HG03060 (cell line): Measurements from ENCODE around the gene SNAPC4.
"Not testable (repeated sequence)": the region's sequence is repeated elsewhere in the genome, so short reads cannot be mapped to it uniquely, and the experiment has no call there.

Source experiments
- ATAC-seq: cut with Tn5 transposase; IDR thresholded peaks from one replicate; pipeline ENCODE4 v1.9.1; 2021; ENCODE audit warnings: low read depth, moderate number of reproducible peaks; ENCODE audit not compliant: unreplicated experiment

The SNAPC4 gene

DNA sequence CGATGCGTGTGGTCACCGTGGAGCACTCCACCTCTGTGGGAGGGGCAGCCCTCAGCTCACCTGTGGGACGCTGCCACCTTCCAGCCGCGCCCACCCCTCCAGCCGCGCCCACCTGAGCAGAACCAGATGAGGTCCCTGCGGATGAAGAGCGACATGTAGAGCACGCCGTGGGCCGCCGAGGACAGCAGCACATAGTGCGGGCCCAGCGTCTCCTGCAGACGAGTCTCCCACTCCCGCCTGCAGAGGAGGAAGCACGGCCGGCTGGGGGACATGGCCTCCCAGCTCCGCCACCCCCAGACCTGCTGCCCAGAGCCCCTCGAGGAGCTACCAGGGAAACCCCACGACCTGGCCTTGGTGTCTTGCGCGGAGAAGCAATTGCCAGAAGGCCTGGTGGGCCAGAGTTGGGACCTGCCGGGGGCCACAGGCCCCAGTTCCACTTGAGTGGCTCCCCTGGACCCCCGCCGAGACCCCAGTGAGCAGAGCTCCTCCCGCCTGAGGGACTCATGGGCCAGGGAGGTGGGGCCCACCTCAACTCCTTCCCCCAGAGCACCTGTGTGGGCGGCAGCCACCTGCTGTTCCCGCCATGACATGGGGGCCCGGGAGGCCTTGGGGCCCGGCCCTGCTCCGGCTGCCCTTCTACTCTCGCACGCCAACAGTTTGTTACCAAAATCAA is 33.2 kb upstream of the SNAPC4 start:
- ATAC-seq, result no peak

DNA sequence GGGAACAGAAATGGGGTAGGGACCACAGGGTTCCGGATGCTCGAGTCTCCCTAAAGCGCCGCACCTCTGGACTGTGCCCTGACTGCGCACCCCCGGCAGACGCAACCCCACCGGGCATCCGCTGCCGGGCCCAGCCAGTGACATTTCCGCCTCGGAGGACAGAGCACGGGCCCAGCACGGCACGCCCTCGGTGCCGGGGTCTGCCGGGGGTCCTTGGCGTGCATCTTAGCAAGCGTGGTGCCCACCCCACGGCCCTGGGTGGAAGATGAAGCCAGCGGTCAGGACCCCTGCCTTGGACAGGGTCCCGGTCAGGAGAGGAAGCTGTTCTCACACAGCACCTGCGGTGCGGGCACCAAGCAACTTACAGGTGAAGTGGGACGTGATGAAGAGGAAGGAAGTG is 32.6 kb upstream of the SNAPC4 start:
- no peak for ATAC-seq

DNA sequence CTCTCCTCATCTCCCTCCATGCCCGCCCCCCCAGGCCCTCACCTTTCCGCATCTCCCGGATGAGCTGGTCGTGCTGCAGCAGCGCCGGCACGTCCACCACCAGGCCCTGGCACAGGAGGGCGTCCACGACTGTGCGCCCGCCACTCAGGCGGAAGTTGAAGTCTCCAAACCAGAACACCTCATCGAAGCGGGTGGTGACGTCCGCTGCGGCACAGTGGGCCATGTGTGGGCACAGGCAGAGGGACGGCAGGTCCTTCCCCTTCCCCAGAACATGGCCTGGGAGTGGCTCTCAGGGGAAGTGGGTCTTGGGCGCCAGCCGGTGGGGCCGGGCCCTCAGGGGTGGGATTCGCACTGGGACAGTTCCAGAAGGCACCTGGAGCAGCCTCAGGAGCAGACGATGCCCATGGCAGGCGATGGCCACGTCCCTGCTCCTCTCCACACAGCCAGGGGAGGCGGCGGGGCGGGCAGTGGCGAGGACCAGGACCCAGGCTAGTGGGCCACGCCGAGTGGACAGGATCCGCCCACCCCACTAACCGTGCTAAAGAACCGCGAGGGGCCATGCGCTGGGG is 31.9 kb upstream of the SNAPC4 start:
- ATAC-seq, result no peak

DNA sequence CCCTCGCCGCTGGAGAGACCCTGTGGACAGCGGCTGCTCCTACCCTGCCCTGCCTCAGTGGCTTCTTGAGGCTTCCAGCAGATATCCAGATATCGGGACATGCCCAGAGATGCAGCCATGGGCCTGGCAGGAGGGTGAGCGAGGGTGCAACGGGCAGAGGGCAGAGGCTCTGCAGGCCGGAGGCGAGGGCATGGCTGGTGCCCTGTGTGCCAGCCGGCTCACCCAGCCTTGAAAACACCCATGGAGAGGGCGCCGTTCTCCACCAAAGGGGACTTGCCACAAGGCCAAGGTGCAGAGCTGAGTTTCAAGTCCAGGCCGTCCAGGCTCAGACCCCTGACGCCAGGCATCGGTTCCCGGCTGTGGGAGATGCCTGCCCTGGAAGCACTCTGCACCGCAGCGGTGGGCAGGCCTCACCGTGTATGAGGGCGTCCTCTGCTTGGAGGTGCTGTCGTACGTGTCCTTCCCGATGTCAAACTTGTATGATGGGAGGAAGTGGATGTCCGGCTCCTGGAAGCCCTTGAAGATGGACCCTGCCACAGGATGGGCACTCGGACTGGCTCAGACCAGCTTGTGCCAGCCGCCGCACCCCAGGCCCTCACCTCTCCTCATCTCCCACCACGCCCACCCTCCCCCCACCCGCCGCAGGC is 30.7 kb upstream of the SNAPC4 start:
- no peak for ATAC-seq

DNA sequence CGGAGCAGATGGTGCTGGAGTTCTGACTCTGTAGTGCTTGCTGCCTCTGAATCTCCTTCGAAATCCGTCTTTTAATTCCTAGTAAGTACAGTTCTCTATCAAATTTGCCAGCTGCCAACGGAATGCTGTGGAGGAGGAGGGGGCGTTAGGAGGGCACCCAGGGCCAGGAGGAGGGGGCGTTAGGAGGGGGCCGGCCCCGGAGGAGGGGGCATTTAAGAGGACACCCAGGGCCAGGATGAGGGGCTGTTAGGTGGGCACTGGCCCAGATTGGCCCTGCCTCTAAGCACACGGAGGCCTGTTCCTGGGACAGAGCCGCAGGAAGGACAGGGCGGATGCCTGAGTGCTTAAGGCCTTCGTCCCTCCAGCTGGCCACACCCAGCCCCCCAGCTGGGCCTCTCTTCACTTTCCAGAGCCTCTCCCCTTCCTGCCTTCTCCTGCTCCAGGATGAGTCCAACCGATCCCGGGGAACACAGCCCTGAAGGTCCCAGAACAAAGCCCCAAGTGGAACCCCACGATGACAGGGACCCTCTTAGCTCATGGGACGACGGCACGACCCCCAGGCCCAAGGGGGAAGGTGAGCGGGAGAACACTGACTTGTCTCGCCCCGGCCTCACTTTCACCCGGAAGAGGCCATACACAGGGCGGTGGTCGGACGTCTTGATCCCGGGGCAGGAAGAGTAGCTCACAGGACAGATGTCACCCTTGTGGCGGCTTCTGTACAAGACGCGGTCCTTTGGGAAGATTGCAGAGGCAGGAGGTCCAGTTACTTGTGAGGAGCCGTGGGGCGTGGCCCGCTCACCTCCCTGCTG is 29.9 kb upstream of the SNAPC4 start:
- ATAC-seq, result no peak

DNA sequence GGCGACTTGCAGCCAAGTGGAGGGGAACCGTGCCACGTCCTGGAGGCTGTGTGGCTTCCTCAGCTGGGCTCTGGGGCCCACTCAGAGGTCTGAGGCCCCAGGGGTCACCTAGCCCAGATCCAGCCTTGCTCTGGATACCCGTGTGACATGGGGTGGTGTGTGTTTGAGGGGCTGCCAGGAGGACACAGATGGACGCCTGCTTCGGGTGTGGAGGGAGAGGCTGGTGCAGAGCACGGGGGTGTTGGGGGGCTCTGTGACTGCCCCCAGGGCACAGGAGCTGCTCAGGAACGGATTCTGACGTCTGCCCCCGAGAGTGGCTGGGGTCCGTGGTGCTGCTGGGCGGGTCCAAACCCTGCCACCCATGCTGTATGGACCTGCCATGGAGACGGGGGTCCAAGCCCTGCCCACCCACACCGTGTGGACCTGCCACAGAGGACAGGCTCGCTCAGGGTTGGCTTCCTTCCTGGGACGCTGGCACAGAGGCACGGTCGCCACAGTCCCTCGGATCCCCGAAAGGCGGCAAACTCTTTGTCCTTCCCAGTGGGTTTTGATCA is 29.2 kb upstream of the SNAPC4 start:
- no peak for ATAC-seq

DNA sequence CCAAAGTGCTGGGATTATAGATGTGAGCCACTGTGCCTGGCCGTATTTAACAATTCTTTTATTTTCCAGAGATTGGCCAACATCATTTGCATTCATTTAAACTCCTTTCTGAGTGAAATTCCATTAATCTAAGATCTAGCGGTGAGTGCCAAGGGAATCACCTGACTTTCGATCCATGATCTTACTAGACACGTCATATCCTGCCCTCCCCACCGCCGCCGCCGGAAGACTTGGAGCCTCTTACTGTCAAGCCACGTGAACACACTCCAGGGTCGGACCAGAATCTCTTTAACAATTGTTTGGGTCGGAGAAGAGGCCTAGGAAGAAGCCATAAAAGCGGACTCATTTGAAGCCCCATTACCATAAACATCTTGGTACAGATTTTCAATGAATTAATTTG is 26.8 kb upstream of the SNAPC4 start:
- no peak for ATAC-seq

DNA sequence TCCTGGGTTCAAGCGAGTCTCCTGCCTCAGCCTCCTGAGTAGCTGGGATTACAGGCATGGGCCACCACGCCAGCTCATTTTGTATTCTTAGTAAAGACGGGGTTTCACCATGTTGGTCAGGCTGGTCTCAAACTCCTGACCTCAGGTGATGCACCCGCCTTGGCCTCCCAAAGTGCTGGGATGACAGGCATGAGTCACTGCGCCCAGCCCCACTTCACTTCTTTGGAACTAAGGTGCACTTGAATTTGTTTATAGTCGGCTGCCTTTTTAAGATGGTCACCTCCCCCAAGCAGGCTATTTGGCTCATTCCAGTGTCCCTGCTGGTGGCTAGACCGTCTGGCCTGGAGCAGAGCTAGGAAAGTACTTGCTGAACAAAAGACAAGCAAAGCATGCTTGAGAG is 25.4 kb upstream of the SNAPC4 start:
- not testable (repeated sequence) for ATAC-seq

DNA sequence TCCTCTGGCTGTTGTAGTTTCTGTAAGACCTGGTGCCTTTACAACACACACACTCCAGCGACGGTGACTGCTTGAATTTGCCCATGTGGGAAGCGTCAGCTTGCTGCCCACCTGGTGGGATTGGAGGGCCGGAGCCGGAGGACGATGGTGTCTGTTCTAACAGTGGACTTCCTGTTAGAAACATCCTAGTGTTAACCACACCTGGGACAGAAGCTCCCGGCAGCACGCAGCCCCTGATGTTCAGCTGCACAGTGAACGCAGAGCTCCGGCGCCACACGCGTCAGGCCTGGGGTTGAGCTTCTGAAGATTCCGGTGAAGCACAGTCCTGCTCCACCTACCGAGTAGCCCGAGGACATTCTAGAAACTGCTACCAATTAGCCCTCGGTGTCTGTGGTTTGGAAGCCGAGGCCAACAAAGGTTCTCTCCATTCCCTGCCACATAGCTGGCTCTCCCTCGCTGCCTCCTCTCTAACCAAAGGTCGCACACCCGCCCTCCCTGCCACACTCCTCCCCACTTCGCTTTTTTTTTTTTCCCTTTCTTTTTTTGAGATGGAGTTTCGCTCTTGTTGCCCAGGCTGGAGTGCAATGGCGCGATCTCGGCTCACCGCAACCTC is 24.9 kb upstream of the SNAPC4 start:
- ATAC-seq, result no peak

DNA sequence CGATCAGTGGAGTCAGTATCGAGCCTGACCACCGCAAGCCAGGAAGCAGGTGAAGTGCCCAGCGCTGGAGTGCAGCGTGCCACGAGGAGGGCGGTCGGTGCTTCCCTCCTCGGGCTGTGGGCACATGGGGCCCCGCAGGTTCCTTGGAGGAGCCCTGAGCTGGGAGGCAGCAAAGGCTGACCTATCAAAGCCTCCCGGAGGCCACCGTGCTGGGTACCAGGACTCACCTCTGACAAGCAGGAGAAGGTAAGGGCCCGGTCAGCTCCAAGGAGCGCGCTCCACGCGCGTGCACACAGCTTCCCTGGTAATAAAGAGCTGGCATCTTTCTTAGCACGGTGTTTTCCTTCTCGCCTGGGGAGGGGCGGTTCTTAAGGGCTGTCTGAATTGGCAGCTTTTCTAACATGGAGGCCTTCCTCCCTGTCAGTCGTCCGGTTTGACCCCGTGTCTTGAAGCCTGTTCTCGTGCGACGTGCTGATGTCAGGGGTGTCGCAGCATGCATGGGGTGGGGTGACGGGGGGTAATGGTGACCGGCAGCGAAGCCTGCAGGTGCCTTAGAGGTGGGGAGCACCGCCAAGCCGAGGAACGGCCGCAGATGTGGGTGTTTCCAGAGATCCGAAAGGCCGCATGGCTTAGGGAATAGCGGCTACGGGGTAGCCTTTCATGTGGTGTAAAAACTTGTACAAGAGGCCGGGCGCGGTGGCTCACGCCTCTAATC is 23.6 kb upstream of the SNAPC4 start:
- ATAC-seq, result no peak

DNA sequence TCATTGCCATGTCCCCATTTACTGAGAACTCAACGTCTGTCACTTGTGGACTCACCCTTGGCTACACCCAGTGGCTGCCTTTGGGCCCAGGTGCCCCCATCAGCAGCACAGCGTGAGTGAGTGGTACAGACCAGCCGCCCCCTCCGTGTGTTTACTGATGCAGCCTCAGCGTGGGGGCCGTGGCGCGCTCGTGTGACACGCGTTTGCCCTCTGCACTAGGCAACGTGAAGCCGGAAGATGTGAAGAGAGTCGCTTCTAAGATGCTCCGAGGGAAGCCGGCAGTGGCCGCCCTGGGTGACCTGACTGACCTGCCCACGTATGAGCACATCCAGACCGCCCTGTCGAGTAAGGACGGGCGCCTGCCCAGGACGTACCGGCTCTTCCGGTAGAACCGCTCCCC is 22.9 kb upstream of the SNAPC4 start:
- ATAC-seq, result no peak

DNA sequence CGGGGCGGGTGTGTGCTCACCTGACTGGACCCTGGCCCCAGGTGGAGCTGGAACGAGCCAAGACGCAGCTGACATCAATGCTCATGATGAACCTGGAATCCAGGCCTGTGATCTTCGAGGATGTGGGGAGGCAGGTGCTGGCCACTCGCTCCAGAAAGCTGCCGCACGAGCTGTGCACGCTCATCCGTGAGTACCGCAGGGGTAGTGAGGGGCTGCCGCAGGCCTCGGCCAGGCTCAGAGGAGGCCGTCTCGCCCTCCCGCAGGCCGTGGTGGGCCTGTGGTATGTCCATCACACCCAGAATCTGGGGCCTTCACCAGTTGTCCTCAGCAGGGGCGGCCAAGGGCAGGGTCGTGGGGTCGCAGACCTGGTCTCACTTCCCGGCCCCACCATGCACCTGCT is 21.8 kb upstream of the SNAPC4 start:
- ATAC-seq, result no peak

DNA sequence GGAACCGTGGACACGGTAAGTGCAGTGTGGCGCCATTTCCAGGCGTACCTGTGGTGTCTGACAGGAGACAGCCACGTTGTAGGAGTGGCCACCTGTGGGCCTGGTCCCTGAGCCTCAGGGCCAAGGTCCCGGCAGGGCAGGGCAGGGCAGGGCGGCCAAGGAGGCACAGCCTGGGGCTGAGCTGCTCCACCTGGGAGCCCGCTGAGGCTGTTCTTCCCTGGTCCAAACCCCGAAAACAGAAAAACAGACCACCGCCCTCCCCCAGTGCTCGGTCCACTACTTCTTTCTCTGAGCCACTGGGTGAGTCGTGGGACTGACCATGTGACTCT is 19.1 kb upstream of the SNAPC4 start:
- no peak for ATAC-seq

DNA sequence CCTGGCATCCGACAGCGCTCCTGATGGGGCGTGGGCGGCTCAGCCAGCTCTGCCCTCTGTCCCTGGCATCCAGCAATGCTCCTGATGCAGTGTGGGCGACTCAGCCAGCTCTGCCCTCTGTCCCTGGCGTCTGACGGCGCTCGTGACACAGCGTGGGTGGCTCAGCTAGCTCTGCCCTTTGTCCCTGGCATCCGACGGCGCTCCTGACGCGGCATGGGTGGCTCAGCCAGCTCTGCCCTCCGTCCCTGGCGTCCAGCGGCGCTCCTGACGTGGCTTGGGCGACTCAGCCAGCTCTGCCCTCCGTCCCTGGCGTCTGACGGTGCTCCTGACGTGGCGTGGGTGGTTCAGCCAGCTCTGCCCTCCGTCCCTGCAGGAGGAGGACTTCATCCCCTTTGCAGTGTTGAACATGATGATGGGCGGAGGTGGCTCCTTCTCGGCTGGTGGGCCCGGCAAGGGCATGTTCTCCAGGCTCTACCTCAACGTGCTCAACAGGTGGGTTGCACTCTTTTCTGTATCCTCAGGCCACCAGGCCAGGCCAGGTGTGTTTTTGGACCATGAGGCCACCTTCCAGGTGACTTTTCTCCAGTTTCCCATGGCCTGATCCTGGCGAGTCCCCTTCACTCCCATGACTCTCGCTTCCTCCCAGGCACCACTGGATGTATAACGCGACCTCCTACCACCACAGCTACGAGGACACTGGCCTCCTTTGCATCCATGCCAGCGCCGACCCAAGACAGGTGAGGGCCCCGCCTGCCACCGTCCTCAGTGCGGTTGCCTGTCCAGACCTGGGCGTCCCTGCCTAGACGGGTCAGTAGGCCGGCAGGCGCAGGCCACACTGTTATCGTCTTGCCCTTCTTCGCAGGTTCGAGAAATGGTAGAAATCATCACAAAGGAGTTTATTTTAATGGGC is 18.5 kb upstream of the SNAPC4 start:
- no peak for ATAC-seq

DNA sequence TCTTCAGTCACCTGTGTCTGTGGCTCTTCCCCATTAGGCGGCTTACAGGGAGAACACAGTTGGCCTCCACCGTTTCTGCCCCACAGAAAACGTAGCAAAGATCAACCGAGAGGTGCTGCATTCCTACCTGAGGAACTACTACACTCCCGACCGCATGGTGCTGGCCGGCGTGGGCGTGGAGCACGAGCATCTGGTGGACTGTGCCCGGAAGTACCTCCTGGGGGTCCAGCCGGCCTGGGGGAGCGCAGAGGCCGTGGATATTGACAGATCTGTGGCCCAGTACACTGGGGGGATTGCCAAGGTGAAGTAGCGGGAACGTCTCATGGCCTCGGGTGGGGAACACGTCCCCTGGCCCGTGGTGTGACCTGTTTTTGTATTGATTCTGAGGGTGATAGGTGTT is 16.9 kb upstream of the SNAPC4 start:
- ATAC-seq, result no peak

DNA sequence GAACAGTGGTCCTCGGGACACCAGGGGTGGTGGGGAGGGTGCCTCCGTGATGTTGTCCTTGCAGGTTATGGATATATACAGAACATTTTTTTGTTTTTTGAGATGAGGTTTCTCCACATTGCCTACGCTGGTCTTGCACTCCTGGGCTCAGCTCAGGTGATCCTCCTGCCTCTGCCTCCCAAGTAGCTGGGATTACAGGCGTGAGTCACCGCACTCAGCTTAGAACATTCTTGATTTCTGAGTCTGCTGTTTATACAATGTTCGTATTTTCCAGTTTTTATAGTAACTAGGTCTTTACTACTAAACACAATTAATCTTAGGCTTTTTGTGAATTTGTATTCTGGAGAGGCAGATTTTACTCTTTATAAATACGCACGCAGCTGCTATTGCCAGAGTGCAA is 16.5 kb upstream of the SNAPC4 start:
- no peak for ATAC-seq

DNA sequence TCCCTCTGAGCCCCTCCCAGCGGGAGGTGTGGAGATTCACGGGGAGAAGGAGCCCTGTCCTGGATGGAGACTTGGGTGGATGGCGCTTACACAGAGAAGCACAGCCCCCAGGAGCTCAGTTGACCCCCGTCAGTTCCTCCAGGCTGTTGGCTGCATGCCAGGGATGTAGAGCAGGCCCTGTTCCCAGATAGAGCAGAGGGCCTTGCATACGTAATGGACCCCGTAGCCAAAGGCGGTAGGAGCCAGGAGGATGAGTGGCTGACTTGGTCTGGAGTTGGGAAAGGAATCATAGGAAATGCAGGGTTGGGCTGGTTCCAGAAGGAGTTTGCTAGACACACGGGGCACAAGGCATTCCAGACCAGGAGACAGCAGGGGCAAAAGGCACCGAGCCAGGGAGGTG is 13.0 kb upstream of the SNAPC4 start:
- no peak for ATAC-seq

DNA sequence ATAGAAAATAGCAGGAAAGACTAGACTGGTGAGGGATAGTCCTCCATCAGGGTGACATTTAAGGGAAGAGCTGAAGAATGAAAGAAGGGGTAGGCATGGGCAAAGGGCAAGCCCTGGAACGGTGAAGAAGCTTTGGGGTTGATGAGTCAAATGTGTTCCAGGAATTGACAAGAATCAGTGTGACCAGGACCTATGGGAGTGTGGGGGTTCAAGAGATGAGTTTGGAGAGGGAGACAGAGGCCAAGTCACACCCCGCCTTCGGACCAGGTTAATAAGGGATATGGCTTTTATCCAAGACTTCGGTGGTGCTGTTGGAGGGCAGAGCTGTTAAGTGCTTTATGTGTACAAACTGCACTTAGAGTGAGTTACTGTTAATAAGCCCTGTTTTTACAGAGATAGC is 11.4 kb upstream of the SNAPC4 start:
- no peak for ATAC-seq
